DOHH2 (cell line): Measurements from ENCODE around the gene ANO6.

Experiments used
- EZH2phosphoT487 ChIP-seq: fragments of 200-600 bp; sonication (generic); IDR thresholded peaks from 2 replicates; pipeline ENCODE4 v1.6.1; 2017; ENCODE audit warnings: borderline replicate concordance, mild to moderate bottlenecking, antibody characterized with exemption, low read length, moderate library complexity, mixed read lengths
- TF ChIP-seq, protein P1 (sequence below): fragments of 200-600 bp; sonication (generic); IDR thresholded peaks from one replicate; pipeline ENCODE4 v1.5.1; 2014; ENCODE audit warnings: antibody characterized with exemption, mild to moderate bottlenecking, low read depth, low read length; ENCODE audit not compliant: poor library complexity, severe bottlenecking

DNA sequence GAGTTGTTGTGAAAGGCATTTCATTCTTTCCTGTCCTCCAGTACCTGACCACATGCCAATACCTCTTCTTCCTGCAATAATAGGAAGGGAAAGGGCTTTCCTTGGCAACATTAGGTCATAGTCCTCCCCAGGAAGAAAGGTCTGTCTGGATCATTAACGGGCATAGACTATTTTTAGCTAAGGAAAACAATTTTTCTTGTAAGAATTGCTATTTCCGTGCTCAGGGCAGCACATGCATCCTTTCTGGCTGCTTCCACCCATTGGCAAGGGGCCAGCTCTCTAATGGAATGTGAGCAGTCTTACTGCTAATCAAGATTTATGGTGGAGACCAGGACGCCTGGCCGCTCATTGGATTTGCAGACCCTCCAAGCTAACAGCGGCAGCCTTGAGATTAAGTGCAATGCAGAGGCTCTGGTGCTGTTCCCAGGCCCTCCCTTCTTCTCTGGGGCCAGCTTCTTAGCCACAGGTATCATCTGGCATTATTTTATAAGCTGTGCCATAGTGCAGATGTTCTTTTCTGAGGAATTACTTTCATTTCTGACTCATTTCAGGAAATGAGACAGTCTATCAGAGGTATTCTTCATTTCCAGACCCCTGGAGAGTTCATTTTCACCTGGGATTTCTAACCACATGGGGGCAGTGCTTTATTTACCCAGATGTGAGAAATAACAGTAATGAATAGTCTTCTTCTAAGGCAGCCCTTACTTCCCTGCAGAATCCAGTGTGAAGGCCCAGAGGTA lies 52.9 kb downstream of the ANO6 start:
- TF ChIP-seq, protein P1, sequence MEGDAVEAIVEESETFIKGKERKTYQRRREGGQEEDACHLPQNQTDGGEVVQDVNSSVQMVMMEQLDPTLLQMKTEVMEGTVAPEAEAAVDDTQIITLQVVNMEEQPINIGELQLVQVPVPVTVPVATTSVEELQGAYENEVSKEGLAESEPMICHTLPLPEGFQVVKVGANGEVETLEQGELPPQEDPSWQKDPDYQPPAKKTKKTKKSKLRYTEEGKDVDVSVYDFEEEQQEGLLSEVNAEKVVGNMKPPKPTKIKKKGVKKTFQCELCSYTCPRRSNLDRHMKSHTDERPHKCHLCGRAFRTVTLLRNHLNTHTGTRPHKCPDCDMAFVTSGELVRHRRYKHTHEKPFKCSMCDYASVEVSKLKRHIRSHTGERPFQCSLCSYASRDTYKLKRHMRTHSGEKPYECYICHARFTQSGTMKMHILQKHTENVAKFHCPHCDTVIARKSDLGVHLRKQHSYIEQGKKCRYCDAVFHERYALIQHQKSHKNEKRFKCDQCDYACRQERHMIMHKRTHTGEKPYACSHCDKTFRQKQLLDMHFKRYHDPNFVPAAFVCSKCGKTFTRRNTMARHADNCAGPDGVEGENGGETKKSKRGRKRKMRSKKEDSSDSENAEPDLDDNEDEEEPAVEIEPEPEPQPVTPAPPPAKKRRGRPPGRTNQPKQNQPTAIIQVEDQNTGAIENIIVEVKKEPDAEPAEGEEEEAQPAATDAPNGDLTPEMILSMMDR: peak; percentile 55
- TF ChIP-seq EZH2phosphoT487: no peak
